NCI-H82 treated with DMSO at 0.1 percent for 48 hours (cell line): Measurements from ENCODE around the gene DYSF.

ENCODE experiments used
- DNase-seq: peaks from one replicate; lab custom pipeline; 2025; ENCODE audit not compliant: unreplicated experiment; lab: John Stamatoyannopoulos, UW

Gene DYSF

GRCh38 chr2:71611247-71611646 is 157.9 kb downstream of the DYSF start:
- no peak for DNase-seq

GRCh38 chr2:71611781-71612527 is 158.6 kb downstream of the DYSF start:
- DNase-seq: no peak

GRCh38 chr2:71612581-71613402 is 159.4 kb downstream of the DYSF start:
- no peak for DNase-seq

GRCh38 chr2:71613403-71613952 is 160.1 kb downstream of the DYSF start:
- DNase-seq: no peak

- no peak for DNase-seq
Measured at GRCh38 chr2:71613953-71614925, 160.9 kb downstream of the DYSF start.

GRCh38 chr2:71614976-71615766 is 161.8 kb downstream of the DYSF start:
- DNase-seq: no peak

DNA sequence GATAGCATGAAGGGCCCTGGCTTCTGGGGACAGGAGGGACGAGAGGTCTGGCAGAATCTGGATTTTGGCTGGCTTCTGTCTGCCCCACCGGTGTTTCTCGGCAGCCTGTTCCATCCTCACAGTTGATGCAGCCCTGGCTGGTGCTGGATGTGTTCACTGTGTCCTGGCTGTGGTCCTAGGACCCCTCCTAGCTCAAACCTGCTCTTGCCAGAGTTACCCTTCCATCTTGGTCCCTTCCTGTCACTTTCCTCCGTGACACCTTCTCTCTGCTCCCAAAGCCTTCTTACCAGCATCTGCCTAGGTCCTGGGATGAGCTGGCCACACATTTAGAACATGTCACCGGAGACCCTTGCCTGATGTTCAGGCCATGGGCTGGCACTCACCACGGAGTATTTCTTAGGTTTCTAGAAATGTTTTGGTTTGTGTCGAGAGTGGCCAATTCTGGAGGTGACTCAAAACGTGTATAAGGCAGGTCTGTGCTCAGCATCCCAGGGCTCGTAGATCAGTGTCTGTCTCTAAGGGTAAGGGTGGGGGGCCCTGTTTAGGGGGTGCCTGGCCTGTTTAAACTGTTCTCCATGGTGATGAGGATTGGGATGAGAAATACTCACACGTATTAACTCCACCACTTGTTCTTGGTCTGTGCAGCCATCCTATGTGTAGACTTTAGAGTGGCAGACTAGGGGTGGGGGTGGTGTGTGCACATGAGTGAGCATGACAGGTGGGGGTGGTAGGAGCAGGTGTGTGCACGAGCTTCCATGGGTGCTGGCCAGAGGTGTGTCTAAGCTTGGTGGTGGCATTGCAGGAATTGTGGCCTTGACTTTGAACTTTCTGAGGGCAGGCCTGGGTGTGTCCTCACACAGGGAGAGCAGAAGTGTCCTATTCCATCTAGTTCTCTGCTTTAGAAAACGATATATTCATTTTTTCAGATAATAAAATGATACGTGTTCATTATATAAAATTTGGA is 162.7 kb downstream of the DYSF start:
- DNase-seq: no peak

- no peak for DNase-seq
Measured at GRCh38 chr2:71617266-71617665, 163.9 kb downstream of the DYSF start.

DNA sequence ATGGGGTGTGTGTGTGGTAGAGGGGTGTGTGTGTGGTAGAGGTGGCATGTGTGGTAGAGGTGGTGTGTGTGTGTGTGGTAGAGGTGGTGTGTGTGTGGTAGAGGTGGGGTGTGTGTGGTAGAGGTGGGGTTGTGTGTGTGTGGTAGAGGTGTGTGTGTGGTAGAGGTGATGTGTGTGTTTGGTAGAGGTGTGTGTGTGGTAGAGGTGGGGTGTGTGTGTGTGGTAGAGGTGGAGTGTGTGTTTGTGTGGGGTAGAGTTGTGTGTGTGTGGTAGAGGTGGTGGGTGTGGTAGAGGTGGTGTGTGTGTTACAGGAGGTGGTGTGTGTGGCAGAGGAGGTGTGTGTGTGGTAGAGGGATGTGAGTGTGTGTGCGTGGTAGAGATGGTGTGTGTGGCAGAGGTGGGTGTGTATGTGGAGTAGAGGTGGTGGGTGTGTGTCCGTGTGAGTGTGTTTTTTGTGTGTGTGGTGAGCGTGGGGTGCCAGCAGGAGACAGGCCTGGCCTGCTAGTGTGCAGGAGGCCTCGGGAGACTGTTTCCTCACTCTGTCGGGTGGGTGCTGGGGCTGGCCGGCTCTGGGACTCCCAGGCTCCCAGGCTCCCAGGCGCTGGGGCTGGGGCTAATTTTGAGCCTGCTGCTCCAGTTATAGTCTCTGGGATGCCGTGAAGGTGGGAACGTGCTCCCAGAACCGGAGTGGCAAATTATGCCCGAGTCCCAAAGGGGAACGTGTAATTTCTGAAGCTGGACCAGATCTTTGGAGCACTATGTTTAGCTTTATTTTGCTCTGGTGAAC is 165.2 kb downstream of the DYSF start:
- no peak for DNase-seq

DNA sequence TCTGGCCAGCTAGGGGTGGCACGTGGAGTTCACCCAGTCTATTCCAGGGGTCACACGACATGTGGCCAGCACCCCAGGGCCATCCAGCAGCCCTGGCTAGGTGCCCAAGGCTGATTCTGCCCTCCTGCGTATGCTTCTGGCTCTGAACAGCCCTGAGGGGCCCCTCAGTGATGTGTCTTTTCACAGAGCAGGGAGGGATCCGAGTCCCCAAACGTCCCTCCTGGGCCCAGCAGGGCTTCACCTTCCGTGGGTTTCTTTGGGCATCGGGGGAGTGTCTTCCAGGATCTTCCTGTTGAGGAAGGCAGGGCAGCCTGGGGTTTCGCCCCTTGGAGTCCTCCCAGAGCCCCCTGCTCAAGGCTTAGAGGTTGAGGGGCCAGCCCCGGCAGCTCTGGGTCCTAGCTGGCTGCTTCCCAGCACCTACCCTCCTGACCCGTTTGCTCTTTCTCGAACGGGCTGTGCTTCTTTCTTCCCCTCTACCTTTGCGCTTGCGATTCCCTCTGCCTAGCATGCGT is 165.9 kb downstream of the DYSF start:
- DNase-seq: no peak

GRCh38 chr2:71620116-71620515 is 166.8 kb downstream of the DYSF start:
- no peak for DNase-seq

- no peak for DNase-seq
Measured at GRCh38 chr2:71620851-71621251, 167.5 kb downstream of the DYSF start.

DNA sequence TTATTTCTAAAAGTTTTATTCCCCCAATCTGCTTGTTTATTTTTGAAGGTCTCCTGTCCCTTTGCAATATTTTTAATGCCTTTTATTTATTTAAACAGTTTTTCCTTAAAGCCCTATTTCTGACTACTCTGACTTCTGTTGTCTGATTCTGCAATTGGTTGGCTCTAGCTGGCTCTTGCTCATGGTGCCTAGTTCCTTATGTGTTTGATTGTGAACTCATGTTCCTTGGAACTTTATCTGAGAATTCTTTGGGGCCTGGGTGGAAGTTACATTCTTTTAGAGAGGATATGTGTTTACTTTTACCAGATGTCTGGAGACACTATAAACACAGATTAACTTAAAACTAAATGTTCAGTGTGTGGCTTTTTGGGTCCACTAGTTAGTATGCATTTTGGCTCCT is 175.9 kb downstream of the DYSF start:
- no peak for DNase-seq

DNA sequence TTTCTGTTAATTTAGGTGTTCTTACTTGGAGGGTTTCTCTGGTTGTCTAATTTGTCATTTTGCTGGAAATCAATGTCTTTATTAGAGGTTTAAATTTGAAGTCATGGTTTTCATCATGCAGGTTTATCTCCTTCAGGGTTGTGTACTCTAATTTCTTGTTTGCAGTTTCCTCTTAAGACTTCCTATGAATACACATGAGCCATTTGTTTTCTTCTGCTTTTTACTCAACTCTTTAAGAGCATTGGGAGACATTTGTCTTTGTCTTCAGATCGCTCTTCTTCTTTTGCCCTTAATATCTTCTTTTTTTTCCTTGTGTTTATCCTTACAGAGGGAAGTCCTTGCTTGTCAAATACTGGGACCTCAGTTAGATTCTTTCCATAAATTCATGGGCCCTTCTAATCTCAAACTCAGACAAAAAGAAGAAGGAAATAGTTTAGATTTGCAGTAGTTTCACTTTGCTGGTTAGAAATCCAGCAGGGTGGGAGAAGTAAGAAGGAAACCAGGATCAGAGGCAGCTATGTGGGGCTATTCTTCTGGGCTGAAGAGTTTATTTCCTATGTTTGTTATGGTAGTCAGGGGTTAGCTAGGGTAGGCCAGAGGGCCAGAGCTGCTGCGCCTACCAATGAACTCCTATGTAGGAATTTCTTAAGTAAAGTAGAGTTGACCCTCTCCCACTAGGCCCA is 176.6 kb downstream of the DYSF start:
- no peak for DNase-seq

DNA sequence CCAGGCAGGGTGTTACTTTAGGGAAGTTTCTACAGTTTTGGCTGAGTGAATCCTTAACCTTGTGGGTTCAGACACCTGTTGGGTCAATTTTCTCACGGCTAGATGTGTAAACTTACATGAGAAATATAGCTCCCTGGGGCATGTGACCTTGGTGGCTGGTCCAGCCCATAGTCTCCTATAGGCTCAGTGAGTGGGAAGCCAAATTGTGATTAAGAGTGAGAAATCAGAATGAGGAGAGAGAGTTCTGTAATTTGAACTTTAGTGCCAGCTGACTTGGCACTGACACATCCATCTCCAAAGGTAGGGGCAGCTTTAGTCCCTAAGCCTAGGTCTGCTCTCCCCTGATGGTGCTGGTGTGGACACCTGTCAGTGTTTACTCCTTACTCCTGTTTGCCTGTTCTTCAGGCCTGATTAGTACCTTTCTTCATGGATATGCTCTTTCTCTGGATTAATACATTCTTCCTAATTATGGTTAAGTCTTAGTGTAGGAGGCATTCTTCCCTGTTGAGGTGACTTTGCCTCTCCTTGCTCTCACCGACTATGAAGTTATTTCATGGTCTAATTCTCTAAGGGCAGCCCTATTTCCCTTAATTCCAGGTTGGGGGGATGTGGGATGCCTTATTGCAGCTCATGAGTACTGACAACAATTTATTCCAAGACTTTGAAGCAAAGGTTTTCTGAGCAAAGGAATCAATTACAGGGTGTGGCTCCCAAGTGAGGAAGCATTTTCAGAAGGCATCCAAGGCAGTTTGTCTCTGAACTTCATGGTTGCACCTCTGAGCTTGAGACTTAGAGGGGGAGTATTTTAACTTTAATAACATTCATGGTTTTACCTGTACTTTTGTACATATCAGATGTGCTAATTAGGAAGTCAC is 177.3 kb downstream of the DYSF start:
- DNase-seq: no peak

GRCh38 chr2:71631411-71631931 is 178.1 kb downstream of the DYSF start:
- DNase-seq: no peak
